GM21717 (cell line): ENCODE data around the gene CNRIP1.
"Not testable (repeated sequence)": the region's sequence is repeated elsewhere in the genome, so short reads cannot be mapped to it uniquely, and the experiment has no call there.

ENCODE experiments used
- ATAC-seq: cut with Tn5 transposase; IDR thresholded peaks from one replicate; pipeline ENCODE4 v1.9.1; 2021; ENCODE audit warnings: mild to moderate bottlenecking, moderate library complexity; ENCODE audit not compliant: unreplicated experiment

Gene CNRIP1

GRCh38 chr2:68341062-68341329 lies 21.2 kb upstream of the CNRIP1 start:
- no peak for ATAC-seq

- ATAC-seq: no peak
These were observed 20.7 kb upstream of the CNRIP1 start for GRCh38 chr2:68340226-68341061.

- ATAC-seq: no peak
These were observed 16.4 kb upstream of the CNRIP1 start for GRCh38 chr2:68336192-68336591.

GRCh38 chr2:68333931-68334330 lies 14.2 kb upstream of the CNRIP1 start:
- ATAC-seq: no peak

GRCh38 chr2:68333009-68333408 lies 13.3 kb upstream of the CNRIP1 start:
- ATAC-seq: no peak

GRCh38 chr2:68330691-68331090 lies 10.9 kb upstream of the CNRIP1 start:
- no peak for ATAC-seq

GRCh38 chr2:68328901-68329300 lies 9.2 kb upstream of the CNRIP1 start:
- ATAC-seq: no peak

GRCh38 chr2:68325056-68325455 lies 5.3 kb upstream of the CNRIP1 start:
- ATAC-seq: no peak

GRCh38 chr2:68320118-68320641 lies 431 bp upstream of the CNRIP1 start:
- no peak for ATAC-seq

- ATAC-seq: no peak
These were observed 793 bp downstream of the CNRIP1 start for GRCh38 chr2:68318914-68319397.

- no peak for ATAC-seq
These were observed 1.5 kb downstream of the CNRIP1 start for GRCh38 chr2:68317971-68318913.

- no peak for ATAC-seq
These were observed 3.6 kb downstream of the CNRIP1 start for GRCh38 chr2:68316111-68316510.

- ATAC-seq: no peak
These were observed 8.7 kb downstream of the CNRIP1 start for GRCh38 chr2:68311033-68311432.

GRCh38 chr2:68309426-68309825 lies 10.3 kb downstream of the CNRIP1 start:
- no peak for ATAC-seq

- ATAC-seq: not testable (repeated sequence)
These were observed 15.9 kb downstream of the CNRIP1 start for GRCh38 chr2:68303902-68304272.

GRCh38 chr2:68303033-68303901 lies 16.5 kb downstream of the CNRIP1 start:
- ATAC-seq: no peak

- no peak for ATAC-seq
These were observed 17.4 kb downstream of the CNRIP1 start for GRCh38 chr2:68302281-68302875.

GRCh38 chr2:68295516-68295915 lies 24.2 kb downstream of the CNRIP1 start:
- ATAC-seq: no peak

GRCh38 chr2:68294913-68295312 lies 24.8 kb downstream of the CNRIP1 start:
- ATAC-seq: no peak

GRCh38 chr2:68294187-68294586 lies 25.6 kb downstream of the CNRIP1 start:
- ATAC-seq: no peak
